Measurements from ENCODE around the gene FAM76A.
"Not testable (repeated sequence)": the region's sequence is repeated elsewhere in the genome, so short reads cannot be mapped to it uniquely, and the experiment has no call there.

FAM76A gene

DNA sequence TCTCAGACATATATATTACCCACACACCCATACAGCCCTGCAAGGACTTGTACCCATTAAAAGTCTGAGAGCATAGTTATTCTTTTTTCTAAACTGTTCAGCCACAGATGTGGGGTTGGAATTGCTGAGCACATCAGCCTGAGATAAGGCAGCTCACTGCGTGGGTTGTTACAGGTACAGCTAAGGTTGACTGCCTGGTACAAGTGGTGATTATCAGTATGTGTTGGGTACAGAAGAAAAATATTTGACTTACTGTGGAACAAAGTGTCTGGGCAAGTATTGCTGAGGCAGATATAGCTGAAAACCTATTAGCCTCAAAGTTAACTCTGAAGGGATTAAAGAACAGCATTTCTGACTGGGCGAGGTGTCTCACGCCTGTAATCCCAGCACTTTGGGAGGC, 52.3 kb downstream of the FAM76A start:
- DNase-seq (ENCODE audit: low spot score), result no peak

DNA sequence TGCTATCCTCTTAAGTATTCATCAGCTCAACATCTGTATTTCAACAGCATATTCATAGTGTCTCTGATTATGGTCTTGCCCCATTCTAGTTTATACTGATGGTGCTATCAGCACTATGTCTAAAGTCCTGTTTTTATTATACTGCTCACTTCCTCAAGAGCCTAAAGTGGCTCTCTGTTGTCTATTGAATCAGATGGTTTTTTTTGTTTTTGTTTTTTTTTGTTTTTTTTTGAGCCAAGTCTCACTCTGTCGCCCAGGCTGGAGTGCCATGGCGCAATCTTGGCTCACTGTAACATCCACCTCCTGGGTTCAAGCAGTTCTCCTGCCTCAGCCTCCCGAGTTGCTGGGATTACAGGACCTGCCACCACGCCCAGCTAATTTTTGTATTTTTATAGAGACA, 53.4 kb downstream of the FAM76A start:
- DNase-seq (ENCODE audit: low spot score), result no peak

DNA sequence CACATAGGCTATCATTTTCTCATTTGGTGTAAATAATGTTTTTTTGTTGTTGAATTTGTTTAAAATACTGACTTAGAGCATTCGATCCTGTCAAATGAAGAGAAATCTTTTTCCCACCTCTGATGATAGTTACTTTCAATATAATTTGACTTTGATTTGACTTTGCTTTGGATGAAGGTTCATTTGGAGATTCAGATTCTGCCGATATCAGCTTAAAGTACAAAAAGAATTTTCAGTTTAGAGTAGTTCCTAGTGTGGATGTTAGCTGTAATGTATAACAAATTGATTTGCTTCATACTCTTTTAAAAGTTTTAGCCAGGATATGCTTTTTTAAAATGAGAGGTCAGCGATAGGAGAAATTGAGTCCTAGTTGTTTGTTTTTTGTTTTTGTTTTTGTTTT, 57.2 kb downstream of the FAM76A start:
- DNase-seq (ENCODE audit: low spot score), result no peak

DNA sequence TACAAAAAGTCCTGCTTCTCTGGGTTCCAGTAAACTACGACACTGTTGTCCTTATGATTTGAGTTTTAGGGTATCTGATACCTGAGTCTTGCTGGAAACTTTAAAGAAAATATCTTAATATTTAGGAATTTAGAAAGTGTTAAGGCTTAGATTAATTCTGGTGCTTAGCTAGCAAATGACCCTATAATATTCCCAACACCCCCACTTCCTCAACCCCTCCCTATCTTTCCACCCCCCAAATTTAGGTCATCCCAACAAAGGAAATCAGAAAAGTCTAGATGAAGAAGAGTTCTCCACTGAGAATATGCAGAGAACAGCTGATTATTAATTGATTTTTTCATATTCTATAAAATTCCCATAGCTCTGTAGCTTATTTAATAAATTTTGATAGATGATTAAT, 58.9 kb downstream of the FAM76A start:
- DNase-seq (ENCODE audit: low spot score), result no peak

DNA sequence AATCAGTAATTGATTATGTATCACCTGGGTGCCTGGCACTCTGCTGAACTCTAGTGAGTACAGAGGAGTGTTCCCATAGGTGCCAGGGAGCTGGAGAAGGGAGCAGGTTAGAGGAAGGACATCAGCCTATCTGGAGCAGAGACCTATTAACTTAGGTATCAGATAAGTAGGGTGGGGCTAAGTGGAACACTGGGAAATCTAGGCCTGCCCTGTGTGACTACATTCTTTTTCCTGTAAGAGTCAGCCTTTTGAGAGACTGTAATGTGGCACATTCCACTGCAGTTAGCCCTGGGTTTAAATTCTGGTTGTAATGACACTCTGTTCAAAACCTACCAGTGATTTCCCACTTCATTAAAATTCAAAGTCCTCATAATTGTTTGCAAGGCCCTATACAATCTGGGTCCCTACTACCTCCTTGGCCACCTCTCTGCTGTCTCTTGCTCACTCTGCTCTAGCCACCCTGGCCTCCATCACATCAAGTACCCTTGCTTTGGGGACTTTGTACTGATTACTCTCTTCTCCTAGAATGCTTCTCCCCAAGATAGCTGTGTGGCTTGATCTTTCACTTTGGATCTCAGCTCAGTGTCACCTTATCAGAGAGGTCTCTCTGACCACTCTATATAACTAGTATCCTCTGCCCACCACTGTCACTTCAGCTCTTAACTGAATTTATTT, 60.2 kb downstream of the FAM76A start:
- DNase-seq (ENCODE audit: low spot score), result no peak

DNA sequence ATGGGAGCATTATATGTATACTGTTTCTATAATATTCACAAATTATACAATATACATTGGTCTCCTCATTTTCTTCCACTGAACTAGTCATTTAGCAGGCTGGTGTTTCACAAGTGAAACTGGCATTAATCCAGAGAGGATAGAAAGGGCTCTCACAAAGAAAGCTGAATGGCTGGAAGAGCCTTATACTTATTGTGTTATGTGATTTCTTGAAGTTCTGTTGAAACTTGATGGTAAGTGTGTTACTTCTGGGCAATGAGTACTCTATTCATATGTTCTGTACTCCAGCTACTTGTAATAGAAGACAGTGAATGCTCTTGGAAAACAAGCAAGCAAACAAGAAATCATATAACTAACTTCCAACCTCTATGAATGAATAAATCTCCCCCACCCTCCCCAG, 62.1 kb downstream of the FAM76A start:
- no peak for DNase-seq (ENCODE audit: low spot score)

DNA sequence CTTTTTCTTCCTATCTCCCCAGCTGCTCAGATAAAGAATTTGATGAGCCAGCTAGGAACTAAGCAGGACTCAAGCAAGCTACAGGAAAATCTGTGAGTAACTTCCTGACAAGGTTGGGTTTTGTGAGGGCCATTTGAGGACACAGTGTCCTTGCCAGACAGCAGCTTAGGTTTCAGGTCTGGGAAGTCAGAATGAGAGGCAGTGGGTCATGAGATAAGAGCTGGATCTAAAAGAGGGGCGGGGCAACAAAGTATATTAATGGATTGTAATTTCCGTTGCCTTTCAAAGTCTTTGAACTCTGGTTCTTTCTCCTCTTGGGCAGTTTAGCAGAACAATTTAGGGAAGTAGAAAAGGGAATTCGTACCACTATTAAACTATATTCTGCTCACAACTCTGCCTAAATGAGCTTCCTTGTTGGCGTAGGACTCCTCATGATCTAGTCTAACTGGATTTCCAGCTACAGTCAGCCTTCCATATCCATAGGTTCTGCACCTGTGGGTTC, 63.8 kb downstream of the FAM76A start:
- DNase-seq (ENCODE audit: low spot score), result no peak

DNA sequence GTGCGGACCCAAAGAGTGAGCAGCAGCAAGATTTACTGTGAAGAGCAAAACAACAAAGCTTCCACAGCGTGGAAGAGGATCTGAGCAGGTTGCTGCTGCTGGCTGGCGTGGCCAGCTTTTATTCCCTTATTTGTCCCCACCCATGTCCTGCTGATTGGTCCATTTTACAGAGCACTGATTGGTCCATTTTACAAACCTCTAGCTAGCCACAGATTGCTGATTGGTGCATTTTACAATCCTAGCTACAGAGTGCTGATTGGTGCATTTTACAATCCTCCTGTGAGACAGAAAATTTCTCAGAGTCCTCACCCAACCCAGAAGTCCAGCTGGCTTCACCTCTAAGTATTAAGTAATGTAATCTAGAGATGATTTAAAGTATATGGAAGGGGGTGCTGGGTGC, 64.5 kb downstream of the FAM76A start:
- not testable (repeated sequence) for DNase-seq (ENCODE audit: low spot score)

DNA sequence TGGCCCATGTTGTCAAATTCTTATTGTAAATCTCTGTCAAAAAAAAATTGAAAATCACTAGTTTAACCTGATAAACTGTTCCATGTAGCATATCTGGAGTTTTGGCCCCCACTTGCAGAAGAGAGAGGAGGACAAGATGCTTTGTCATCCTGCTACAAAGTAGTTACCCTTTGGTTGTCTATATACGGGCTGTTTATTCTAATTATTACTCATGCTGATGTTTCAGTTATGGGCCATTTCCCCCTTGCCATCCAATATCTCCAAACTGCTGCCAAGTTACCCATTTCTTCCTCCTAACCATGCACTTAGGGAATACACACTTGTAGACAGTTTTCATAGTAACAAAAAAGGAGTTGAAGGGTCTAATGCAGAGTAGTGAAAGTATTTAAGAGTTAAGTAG, 69.8 kb downstream of the FAM76A start:
- no peak for DNase-seq (ENCODE audit: low spot score)

DNA sequence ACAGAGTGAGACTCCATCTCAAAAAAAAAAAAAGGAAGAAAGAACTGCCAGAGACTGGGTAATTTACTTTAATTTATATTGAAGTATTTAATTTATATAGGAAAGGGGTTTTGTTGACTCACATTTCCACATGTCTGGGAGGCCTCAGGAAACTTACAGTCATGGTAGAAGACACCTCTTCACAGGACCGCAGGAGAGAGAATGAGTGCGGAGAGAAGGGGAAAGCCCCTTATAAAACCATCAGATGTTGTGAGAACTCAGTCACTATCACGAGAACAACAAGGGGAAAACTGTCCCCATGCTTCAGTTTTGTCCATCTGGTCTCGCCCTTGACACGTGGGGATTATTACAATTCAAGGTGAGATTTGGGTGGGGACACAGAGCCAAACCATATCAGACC, 79.0 kb downstream of the FAM76A start:
- no peak for DNase-seq (ENCODE audit: low spot score)

DNA sequence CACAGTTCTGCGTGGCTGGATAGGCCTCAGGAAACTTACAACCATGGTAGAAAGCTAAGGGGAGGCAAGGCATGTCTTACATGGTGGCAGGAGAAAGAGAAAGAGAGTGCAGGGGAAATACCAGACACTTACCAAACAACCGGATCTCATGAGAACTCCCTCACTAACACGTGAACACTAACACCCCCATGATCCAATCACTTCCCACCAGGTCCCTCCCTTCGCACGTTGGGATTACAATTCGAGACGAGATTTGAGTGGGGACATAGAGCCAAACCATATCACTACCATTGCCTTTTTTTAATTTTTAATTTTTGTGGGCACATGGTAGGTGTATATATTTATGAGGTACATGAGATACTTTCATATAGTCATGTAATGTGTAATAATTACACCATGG, 81.0 kb downstream of the FAM76A start:
- no peak for DNase-seq (ENCODE audit: low spot score)

DNA sequence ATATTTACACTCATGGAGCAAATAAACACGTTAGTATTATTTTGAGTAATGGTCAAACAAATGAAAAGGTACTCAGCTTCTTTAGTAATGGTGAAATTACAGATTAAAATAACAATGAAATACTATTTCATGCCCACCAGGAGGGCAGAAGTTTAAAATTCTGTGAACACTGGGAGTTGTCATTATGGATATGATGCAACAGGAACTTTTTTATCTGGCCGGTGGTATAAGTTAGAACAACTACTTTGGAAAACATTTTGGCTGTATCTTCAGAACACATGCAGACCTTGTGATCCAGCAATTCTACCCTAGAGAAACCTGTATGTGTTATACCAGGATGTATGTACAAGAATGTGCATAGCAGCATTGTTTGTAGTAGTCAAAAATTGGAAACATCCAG, 81.6 kb downstream of the FAM76A start:
- DNase-seq (ENCODE audit: low spot score), result no peak

DNA sequence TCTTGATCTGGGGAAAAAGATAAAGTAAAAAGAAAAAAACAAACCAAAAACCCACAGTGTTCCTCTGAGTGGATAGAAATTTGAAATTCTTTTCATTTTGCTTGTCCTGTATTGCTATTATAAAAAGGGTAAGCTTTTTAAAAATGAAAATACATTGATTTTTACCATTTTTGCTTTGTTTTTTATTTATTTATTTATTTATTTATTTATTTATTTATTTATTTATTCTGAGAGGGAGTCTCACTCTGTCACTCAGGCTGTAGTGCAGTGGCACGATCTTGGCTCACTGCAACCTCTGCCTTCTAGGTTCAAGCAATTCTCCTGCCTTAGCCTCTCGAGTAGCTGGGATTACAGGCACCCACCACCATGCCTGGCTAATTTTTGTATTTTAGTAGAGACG, 82.4 kb downstream of the FAM76A start:
- DNase-seq (ENCODE audit: low spot score), result not testable (repeated sequence)

DNA sequence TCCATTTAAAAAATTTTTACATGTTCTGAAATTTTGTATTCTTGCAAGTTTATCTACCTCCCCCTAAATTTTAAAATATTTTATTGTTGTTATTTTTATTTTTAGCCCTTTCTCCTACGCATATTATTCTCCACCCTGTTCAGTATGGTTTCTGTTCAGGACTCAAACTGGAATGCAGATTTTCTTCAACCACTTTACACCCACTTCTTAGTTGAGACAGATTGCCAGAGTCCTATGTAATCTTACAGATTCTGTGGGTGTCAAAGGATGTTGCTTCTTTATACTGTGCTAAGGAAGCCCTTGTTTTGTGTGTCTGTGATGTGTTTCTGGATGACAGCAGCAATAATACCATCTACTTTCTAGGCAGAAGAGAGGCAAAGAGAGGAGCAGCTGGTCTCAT, 84.1 kb downstream of the FAM76A start:
- DNase-seq (ENCODE audit: low spot score), result no peak

DNA sequence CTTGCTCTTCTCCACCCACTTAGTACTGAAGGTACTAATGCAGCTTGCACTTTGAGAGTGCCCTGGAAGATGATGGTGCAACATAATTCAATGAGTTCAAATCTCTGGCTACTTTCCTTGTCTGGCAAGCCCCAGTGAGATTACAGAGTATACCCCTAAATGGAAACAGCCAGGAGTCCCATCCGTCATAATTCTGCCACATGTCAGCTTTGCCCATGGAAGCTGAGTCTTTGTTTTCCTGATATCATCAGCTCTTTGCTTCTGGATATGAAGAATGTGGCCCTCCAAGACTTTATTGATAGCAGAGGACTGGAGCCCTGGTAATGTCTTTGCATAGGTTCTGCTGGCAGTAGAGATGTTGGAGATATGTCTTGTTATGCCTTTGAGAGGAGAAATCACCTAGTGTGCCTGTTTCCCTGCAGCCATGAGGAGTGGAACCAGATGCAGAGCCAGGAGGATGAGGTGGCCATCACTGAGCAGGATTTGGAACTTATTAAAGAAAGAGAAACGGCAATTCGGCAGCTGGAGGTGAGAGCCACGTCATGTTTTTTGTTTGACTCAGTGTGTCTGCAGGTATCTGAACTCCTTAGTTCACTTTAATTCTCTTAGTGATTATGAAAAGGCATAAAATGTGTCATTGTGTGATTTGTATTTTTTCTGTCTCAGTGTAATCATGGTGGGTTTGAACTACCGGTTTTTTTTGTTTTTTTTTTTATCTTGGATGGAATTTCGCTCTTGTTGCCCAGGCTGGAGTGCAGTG, 86.2 kb downstream of the FAM76A start:
- no peak for DNase-seq (ENCODE audit: low spot score)
